ENCODE results near the gene ZNF511.
A peak's percentile ranks its signal among the peaks of the same experiment; 100 is the strongest.

ZNF511 gene

DNA sequence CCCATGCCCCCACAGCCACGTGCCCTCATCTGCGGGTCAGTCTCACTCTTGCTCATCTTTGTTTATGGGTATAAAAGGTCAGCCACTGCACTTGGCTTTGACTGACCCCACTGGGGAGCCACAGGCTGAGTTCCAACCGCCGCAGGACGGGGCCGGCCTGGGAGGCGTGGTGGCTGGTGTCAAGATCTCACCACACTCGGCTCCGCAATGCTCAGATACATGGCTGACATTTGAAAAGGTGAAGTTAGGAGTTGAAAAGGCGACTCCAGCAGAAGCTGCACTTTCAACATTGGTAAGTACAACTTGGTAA lies 14.9 kb upstream of the ZNF511 start:
- no peak for DNase-seq

DNA sequence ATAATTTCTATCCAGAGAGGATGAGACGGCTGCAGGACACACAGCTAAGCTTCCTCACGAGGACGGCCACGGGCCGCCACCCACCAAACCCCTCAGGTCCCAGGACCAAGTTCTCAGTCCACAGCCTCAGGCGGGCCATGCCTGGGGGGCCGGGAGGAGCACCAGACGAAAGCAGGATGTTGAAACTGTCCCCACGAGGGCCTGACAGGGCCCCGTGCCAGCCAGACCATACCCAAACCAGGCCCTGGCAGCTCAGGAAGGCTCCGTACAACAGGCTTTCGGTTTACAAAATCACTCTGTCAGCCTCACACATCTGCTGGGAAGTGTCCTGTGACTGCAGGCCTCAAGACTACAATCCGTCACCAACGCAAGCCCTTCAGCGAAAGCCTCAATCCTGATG lies 14.5 kb upstream of the ZNF511 start:
- DNase-seq, result no peak

DNA sequence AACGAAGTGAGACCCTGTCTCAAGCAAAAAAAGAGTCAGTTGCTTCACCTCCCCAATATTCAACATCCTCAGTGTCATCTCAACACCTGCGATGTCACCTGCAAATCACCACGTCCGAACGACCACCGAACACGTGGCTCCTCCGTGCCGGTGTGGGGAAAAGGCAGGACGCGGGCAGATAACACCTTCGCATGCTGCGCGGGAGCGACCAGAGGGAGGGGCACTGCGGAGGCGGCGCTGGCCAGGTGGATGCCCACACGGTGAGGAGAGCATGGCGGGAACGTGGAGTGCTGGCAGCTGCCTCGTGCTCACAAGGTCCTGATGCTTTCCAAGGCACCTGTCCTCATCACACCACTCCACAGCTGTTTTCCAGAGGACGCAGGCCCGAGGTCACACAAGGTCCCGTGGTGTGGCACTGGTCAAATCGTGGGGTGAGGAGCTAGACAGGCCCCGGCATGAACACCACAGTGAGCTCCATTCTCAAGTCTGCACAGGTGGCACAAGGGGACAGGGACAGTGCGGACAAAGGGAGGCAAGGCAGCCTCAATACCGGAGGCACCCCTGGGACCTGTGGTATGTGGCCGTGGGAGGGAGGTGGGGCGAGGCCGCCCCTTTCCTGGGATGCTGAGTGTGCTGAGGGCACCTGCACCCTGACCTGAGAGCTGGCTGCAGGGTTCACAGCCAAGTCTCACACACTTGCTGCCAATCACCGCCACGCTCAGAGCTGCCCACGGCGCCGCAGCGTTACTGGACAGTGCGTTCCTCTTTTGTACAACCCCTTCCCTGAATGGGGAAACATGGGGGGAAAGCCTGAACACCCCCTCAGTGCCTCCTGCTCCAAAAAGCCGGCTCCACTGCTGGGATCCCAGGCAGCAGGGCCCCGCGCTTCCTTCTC lies 13.0 kb upstream of the ZNF511 start:
- DNase-seq, result no peak

DNA sequence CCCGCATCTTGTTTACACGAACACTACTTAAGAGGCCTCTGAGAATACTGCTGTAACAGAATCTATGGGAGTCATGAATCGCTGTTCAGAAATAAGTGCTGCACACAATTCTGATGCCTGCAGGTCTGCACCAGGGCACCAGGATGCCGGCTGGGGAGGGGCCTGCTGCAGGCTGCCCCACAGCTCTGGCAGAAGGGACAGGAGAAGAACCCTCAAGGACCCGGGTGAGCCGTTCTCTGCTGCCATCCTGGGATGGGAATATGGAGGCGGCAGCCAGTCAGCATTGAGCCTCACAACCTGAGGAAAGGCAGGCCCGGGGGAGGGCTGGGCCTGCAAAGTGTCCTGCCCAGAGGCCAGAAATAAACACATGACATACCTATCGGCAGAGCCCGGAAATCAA lies 11.2 kb upstream of the ZNF511 start:
- no peak for DNase-seq

DNA sequence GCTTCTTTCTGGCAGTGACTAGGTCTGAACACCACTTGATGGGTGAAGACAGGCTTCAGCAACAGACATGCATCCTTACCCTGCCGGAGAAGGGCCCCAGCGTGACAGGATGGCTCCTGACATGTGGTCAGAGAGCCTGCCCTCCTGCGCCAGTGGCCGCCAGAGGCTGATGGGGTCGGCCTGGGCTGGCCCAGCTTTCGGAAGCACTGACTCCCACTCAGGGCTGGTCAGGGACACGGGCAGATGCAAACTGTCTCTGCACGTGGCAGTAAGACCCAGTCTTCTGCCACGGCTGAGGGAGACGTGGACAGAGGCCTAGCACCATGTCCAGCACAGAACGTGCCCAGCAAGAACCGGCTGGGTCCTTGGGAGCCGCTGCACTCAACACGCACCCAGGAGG lies 10.2 kb upstream of the ZNF511 start:
- DNase-seq, result no peak

- DNase-seq, result no peak
Measured at GRCh38 chr10:133299224-133299623, 9.5 kb upstream of the ZNF511 start.

GRCh38 chr10:133299738-133300137 lies 9.0 kb upstream of the ZNF511 start:
- no peak for DNase-seq

DNA sequence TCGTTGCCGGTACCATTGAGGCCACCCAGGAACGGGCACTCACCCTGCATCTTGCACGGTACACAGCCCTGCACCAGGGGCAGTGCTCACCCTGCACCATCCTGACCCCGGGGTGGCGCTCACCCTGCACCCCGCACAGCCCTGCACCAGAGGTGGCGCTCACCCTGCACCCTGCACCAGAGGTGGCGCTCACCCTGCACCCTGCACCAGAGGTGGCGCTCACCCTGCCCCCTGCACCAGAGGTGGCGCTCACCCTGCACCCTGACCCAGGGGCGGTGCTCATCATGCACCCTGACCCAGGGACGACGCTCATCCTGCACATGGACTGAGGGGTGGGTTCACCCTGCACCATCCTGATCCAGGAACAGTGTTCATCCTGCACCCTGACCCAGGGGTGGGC lies 6.5 kb upstream of the ZNF511 start:
- no peak for DNase-seq

DNA sequence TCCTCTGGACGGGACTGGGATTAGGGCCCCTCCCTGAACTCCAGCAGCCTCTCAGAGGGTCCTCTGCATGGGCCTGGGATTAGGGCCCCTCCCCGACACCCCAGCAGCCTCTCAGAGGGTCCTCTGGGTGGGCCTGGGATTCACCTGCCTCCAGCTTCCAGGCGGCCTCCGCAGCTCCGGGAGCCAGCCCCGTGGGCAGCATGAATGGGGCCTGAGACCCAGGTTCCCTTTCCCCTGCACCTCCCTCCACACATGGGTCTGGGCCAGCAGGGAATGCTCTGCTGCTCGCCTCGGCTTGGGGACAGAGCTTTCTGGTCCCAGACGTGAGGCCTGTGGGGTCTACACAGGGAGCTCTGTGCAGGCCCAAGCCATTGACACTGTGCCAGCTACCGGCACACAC lies 5.5 kb upstream of the ZNF511 start:
- no peak for DNase-seq

DNA sequence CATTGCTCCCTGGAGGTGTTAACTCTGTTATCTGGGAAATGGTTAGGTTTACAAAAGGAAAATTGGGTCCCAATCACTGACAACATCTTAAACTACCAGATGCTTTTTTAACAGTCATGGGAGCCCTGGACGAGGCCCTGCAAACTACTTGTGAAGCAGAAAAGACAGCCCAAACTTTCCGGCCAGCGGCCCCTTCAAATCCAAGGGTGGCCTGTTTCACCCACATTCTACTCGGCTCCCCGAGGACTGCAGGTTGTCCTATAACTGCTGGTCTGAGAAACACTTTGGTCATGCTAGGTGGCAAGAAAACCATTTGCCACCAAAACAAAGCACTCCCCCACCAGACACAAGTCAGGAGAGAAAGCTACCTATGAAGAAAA lies 2.6 kb upstream of the ZNF511 start:
- DNase-seq, result no peak

DNA sequence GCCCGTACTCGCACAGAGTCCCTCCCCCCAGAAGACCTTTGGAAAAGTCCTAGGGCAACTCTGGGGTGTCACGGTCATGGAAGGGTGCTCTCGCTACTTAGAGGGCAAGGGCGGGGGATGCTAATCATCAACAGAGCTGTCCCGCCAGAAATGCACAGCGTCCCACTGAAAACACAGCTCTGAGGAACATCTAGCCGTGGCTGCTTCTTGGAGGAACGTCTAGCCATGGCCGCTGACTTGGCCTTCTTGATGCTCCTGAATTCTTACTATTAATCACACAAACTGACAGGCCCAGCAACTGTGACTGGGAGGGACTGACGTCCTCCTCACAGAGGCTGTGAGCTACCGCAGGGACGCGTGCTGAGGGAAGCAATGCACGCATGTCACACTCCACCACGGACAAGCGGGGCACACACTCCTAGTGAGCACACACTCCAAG lies 1.8 kb upstream of the ZNF511 start:
- no peak for DNase-seq

GRCh38 chr10:133307776-133308420 lies 816 bp upstream of the ZNF511 start:
- DNase-seq, result peak; percentile 80

- DNase-seq, result peak; percentile 96
Measured at GRCh38 chr10:133309100-133309719, 496 bp downstream of the ZNF511 start.

- DNase-seq, result no peak
Measured at GRCh38 chr10:133309720-133310398, 1.1 kb downstream of the ZNF511 start.

DNA sequence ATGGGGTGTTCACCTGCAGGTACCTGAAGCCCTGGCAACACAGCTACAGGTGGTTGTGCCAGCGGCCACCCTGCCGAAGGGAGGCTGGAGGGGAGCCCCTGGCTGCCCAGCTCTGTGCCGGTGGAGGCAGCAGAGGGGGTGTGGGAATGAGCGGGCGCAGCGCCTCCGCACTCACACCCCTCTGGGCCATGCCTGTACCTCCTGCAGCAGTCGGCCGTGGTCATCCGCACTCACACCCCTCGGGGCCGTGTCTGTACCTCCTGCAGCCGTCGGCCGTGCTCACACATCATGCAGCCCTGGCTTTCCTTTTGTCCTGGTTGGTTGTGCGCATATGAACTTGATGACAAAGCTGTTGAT lies 1.7 kb downstream of the ZNF511 start:
- DNase-seq, result no peak

DNA sequence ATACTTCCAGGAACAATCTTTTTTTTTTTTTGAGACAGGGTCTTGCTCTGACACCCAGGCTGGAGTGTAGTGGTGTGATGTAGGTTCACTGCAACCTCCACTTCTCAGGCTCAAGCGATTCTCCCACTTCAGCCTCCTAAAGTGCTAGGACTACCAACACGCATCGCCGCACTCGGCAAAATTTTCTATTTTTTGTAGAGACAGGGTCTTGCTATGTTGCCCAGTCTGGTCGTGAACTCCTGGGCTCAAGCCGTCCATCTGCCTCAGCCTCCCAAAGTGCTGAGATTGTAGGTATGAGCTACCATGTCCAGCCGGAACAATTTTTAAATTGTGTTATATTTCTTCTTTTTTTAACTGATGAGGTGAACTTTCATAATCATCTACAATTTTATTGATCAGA lies 2.1 kb downstream of the ZNF511 start:
- DNase-seq, result no peak

- DNase-seq, result no peak
Measured at GRCh38 chr10:133311570-133311969, 2.9 kb downstream of the ZNF511 start.

- no peak for DNase-seq
Measured at GRCh38 chr10:133312016-133312768, 3.5 kb downstream of the ZNF511 start.

GRCh38 chr10:133312769-133313145 lies 4.0 kb downstream of the ZNF511 start:
- DNase-seq, result no peak

DNA sequence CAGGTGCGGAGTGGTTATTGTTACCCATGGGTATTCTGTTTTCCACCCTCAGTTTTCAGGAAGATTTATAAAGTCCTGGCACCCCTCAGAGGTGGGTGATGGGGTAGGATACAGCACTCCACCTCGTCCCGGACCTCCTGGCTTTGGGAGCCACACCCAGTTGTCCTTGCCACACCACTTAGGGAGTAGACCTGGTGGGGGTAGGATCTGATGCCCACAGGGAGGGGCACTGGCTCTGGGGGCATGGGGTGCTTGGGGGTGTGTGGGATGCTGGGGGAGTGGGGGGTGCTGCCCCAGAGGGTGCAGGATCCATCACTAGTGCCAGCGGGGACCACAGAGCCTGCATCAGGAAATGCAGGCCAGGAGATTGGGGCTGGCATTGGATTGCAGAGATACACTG lies 4.5 kb downstream of the ZNF511 start:
- DNase-seq, result no peak

- DNase-seq, result no peak
Measured at GRCh38 chr10:133314911-133315310, 6.2 kb downstream of the ZNF511 start.

DNA sequence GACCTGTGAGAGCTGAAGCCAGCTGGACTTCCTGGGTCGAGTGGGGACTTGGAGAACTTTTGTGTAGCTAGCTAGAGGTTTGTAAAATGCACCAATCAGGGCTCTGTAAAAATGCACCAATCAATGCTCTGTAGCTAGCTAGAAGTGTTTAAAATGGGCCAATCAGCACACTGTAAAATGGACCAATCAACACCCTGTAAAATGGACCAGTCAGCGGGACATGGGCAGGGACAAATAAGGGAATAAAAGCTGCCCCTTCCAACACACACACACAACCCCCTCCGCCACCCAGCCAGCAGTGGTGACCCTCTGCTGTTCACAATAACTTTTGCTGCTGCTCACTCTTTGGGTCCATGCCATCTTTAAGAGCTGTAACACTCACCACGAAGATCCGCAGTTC lies 7.1 kb downstream of the ZNF511 start:
- no peak for DNase-seq

- DNase-seq, result no peak
Measured at GRCh38 chr10:133316266-133316665, 7.6 kb downstream of the ZNF511 start.

Data from activated CD4-positive, CD25-positive, alpha-beta regulatory T cell treated with anti-CD3 and anti-CD28 coated beads, Interleukin-2, amount 50 U/mL, for 72 hours (primary cell).